ENCODE results near the gene RIOX2. TPM values are rescaled to one million over a fixed set of nuclear protein-coding genes. Genes with fewer than 3 reads are reported as not detected.

RIOX2 gene
- total RNA-seq, 1 donor from 2014 or later, result 10.4 TPM

- Mint-ChIP-seq H3K27ac (no peak overlapping the region), H3K4me3 (peak overlapping the region; percentile 72), H3K36me3 (no peaks in the 10 kb centered on the region), H3K27me3 (ENCODE audit: insufficient read depth, low read depth) (peaks cover 8% of the 10 kb centered on the region), H3K9me3 (no peaks in the 10 kb centered on the region), H3K4me1 (peaks cover 7% of the 10 kb centered on the region)
- Histone ChIP-seq H3K4me2 (no peak overlapping the region), H3K4me3 (no peak overlapping the region), H3K4me1 (no peaks in the 10 kb centered on the region), H3K27me3 (peaks cover 21% of the 10 kb centered on the region), H3K79me2 (ENCODE audit: low read depth) (no peaks in the 10 kb centered on the region), H3K9me3 (ENCODE audit: low read depth) (no peaks in the 10 kb centered on the region), H3F3A (ENCODE audit: low read depth) (no peaks in the 10 kb centered on the region), H3K36me3 (no peaks in the 10 kb centered on the region), H3K9ac (no peak overlapping the region), H2AFZ (replicated peaks) (peak overlapping the region; percentile 78), H4K20me1 (ENCODE audit: low read depth) (no peaks in the 10 kb centered on the region), H3K27ac (no peak overlapping the region)
- TF ChIP-seq EZH2phosphoT487 (IDR thresholded peaks at IDR 0.05) (no peak), EZH2 (IDR thresholded peaks at IDR 0.05) (no peak), CTCF (IDR thresholded peaks at IDR 0.05) (no peak)
- DNase-seq (ENCODE audit: low spot score), result no peak
Measured at GRCh38 chr3:97972976-97973375, 745 bp upstream of the RIOX2 start.

GRCh38 chr3:97970956-97971620 is 1.1 kb downstream of the RIOX2 start:
- peak overlapping the region; percentile 91 for H3K4me3 Mint-ChIP-seq
- peak overlapping the region; percentile 78 for H2AFZ ChIP-seq (replicated peaks)
- peak overlapping the region; percentile 76 for H3K4me3 ChIP-seq
- H3K36me3 ChIP-seq, result no peaks in the 10 kb centered on the region
- H4K20me1 ChIP-seq (ENCODE audit: low read depth), result no peaks in the 10 kb centered on the region
- no peak overlapping the region for H3K27ac ChIP-seq
- no peak overlapping the region for H3K27ac Mint-ChIP-seq
- H3K4me2 ChIP-seq, result peak overlapping the region; percentile 88
- no peaks in the 10 kb centered on the region for H3K9me3 ChIP-seq (ENCODE audit: low read depth)
- peaks cover 8% of the 10 kb centered on the region for H3K27me3 Mint-ChIP-seq (ENCODE audit: insufficient read depth, low read depth)
- H3K9ac ChIP-seq, result no peak overlapping the region
- no peak for TF ChIP-seq EZH2phosphoT487 (IDR thresholded peaks at IDR 0.05)
- no peak for TF ChIP-seq EZH2 (IDR thresholded peaks at IDR 0.05)
- no peak for TF ChIP-seq CTCF (IDR thresholded peaks at IDR 0.05)
- no peaks in the 10 kb centered on the region for H3K9me3 Mint-ChIP-seq
- peaks cover 21% of the 10 kb centered on the region for H3K27me3 ChIP-seq
- DNase-seq (ENCODE audit: low spot score), result no peak
- no peaks in the 10 kb centered on the region for H3K79me2 ChIP-seq (ENCODE audit: low read depth)
- H3K4me1 ChIP-seq, result no peaks in the 10 kb centered on the region
- no peaks in the 10 kb centered on the region for H3F3A ChIP-seq (ENCODE audit: low read depth)
- H3K4me1 Mint-ChIP-seq, result peaks cover 7% of the 10 kb centered on the region
- H3K36me3 Mint-ChIP-seq, result peaks cover 5% of the 10 kb centered on the region

GRCh38 chr3:97970156-97970555 is 2.1 kb downstream of the RIOX2 start:
- peaks cover 7% of the 10 kb centered on the region for H3K4me1 Mint-ChIP-seq
- no peaks in the 10 kb centered on the region for H3K79me2 ChIP-seq (ENCODE audit: low read depth)
- DNase-seq (ENCODE audit: low spot score), result no peak
- no peak overlapping the region for H3K4me2 ChIP-seq
- TF ChIP-seq EZH2phosphoT487 (IDR thresholded peaks at IDR 0.05), result no peak
- no peaks in the 10 kb centered on the region for H3F3A ChIP-seq (ENCODE audit: low read depth)
- H3K9ac ChIP-seq, result no peak overlapping the region
- H3K27me3 ChIP-seq, result peaks cover 21% of the 10 kb centered on the region
- no peak overlapping the region for H3K4me3 ChIP-seq
- H3K27ac Mint-ChIP-seq, result no peak overlapping the region
- no peaks in the 10 kb centered on the region for H3K36me3 ChIP-seq
- no peaks in the 10 kb centered on the region for H3K4me1 ChIP-seq
- H4K20me1 ChIP-seq (ENCODE audit: low read depth), result no peaks in the 10 kb centered on the region
- no peak overlapping the region for H2AFZ ChIP-seq (replicated peaks)
- H3K36me3 Mint-ChIP-seq, result peaks cover 7% of the 10 kb centered on the region
- H3K9me3 Mint-ChIP-seq, result no peaks in the 10 kb centered on the region
- peaks cover 8% of the 10 kb centered on the region for H3K27me3 Mint-ChIP-seq (ENCODE audit: insufficient read depth, low read depth)
- no peak overlapping the region for H3K4me3 Mint-ChIP-seq
- H3K27ac ChIP-seq, result no peak overlapping the region
- H3K9me3 ChIP-seq (ENCODE audit: low read depth), result no peaks in the 10 kb centered on the region

GRCh38 chr3:97969541-97969940 is 2.7 kb downstream of the RIOX2 start:
- Histone ChIP-seq H3K36me3 (no peaks in the 10 kb centered on the region), H4K20me1 (ENCODE audit: low read depth) (no peaks in the 10 kb centered on the region), H3K79me2 (ENCODE audit: low read depth) (no peaks in the 10 kb centered on the region), H3K4me3 (no peak overlapping the region), H3K27ac (no peak overlapping the region), H3K4me1 (no peaks in the 10 kb centered on the region), H3K27me3 (peaks cover 21% of the 10 kb centered on the region), H3K4me2 (no peak overlapping the region), H3K9me3 (ENCODE audit: low read depth) (no peaks in the 10 kb centered on the region), H2AFZ (replicated peaks) (no peak overlapping the region), H3K9ac (no peak overlapping the region), H3F3A (ENCODE audit: low read depth) (no peaks in the 10 kb centered on the region)
- peaks cover 11% of the 10 kb centered on the region for H3K36me3 Mint-ChIP-seq
- peaks cover 8% of the 10 kb centered on the region for H3K27me3 Mint-ChIP-seq (ENCODE audit: insufficient read depth, low read depth)
- H3K27ac Mint-ChIP-seq, result no peak overlapping the region
- no peaks in the 10 kb centered on the region for H3K9me3 Mint-ChIP-seq
- no peak for TF ChIP-seq EZH2 (IDR thresholded peaks at IDR 0.05)
- TF ChIP-seq EZH2phosphoT487 (IDR thresholded peaks at IDR 0.05), result no peak
- TF ChIP-seq CTCF (IDR thresholded peaks at IDR 0.05), result no peak
- DNase-seq (ENCODE audit: low spot score), result no peak
- no peak overlapping the region for H3K4me3 Mint-ChIP-seq
- H3K4me1 Mint-ChIP-seq, result peaks cover 7% of the 10 kb centered on the region
